ENCODE measurements around the gene RIPK3.

GRCh38 chr14:24387009-24387345, 47.2 kb upstream of the RIPK3 start:
- TF ChIP-seq REST (IDR thresholded peaks at IDR 0.05) (no peak), RAD21 (IDR thresholded peaks at IDR 0.05) (no peak), TAF1 (conservative IDR thresholded peaks at IDR 0.05) (no peak), YY1 (IDR thresholded peaks at IDR 0.05) (no peak), GABPA (IDR thresholded peaks at IDR 0.05 in 1 of 2, conservative IDR thresholded peaks at IDR 0.05 in 1 of 2) (no peak)
- TF ChIP-seq, protein P1, sequence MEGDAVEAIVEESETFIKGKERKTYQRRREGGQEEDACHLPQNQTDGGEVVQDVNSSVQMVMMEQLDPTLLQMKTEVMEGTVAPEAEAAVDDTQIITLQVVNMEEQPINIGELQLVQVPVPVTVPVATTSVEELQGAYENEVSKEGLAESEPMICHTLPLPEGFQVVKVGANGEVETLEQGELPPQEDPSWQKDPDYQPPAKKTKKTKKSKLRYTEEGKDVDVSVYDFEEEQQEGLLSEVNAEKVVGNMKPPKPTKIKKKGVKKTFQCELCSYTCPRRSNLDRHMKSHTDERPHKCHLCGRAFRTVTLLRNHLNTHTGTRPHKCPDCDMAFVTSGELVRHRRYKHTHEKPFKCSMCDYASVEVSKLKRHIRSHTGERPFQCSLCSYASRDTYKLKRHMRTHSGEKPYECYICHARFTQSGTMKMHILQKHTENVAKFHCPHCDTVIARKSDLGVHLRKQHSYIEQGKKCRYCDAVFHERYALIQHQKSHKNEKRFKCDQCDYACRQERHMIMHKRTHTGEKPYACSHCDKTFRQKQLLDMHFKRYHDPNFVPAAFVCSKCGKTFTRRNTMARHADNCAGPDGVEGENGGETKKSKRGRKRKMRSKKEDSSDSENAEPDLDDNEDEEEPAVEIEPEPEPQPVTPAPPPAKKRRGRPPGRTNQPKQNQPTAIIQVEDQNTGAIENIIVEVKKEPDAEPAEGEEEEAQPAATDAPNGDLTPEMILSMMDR (IDR thresholded peaks at IDR 0.05; ENCODE audit: low read depth, low read length, missing input control): no peak

All from liver (tissue), 3 donors.